ENCODE measurements around the gene CRABP1.

- TF ChIP-seq, protein P1, sequence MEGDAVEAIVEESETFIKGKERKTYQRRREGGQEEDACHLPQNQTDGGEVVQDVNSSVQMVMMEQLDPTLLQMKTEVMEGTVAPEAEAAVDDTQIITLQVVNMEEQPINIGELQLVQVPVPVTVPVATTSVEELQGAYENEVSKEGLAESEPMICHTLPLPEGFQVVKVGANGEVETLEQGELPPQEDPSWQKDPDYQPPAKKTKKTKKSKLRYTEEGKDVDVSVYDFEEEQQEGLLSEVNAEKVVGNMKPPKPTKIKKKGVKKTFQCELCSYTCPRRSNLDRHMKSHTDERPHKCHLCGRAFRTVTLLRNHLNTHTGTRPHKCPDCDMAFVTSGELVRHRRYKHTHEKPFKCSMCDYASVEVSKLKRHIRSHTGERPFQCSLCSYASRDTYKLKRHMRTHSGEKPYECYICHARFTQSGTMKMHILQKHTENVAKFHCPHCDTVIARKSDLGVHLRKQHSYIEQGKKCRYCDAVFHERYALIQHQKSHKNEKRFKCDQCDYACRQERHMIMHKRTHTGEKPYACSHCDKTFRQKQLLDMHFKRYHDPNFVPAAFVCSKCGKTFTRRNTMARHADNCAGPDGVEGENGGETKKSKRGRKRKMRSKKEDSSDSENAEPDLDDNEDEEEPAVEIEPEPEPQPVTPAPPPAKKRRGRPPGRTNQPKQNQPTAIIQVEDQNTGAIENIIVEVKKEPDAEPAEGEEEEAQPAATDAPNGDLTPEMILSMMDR (conservative IDR thresholded peaks at IDR 0.05): no peak
- TF ChIP-seq EZH2 (IDR thresholded peaks at IDR 0.05; ENCODE audit: low read depth): no peak
These were observed 44.5 kb downstream of the CRABP1 start for GRCh38 chr15:78384651-78385050.

All from PC-9 (cell line).